ENCODE data around the gene SLC25A18.

DNA sequence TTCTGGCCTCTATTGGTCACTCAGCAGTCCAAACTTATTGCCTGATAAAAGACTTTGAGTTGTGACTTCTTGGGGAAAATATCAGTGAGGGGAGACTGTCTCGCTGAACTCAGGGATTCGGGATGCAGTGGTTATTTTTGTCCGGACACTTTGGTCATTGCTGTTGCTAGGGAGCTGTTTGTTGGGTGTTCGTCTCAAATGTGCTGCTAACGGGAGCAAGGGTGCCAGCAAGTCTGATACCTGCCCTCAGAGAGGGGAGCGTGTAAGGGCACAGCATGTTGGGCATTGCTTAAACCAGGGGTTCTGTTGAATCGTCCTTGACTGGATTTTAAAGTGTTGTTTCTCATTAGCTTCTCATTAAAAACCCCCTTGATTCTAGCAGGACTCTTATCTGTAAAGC lies 49.2 kb upstream of the SLC25A18 start:
- TF ChIP-seq RFX5 (IDR thresholded peaks at IDR 0.05; ENCODE audit: borderline replicate concordance, low read depth, low read length) (no peak), POLR2A (IDR thresholded peaks at IDR 0.05; ENCODE audit: control extremely low read depth in 1 of 2, low read depth in 2 of 2, low read length in 2 of 2) (no peak)
